ENCODE measurements around the gene TPI1. TPM values are rescaled to one million over a fixed set of nuclear protein-coding genes. Genes with fewer than 3 reads are reported as not detected.
A peak's percentile ranks its signal among the peaks of the same experiment; 100 is the strongest.

TPI1 gene
- total RNA-seq, 2 donors from 2014 or later = 805 to 1,294 TPM

GRCh38 chr12:6849427-6849826, 17.9 kb upstream of the TPI1 start:
- WGBS, 2 experiments (ENCODE audit: insufficient coverage in 1 of 2, insufficient read length in 1 of 2) = 95 to 100% methylated on average over 2 of the region's 2 CpGs
- no peaks in the 10 kb centered on the region for H3K27me3 ChIP-seq (ENCODE audit: control insufficient read depth, insufficient read depth, low read length, poor library complexity, severe bottlenecking)
- H3K27me3 Mint-ChIP-seq (ENCODE audit: insufficient read depth) = no peaks in the 10 kb centered on the region

GRCh38 chr12:6849976-6850560, 17.3 kb upstream of the TPI1 start:
- no peak for DNase-seq
- WGBS, 2 experiments (ENCODE audit: insufficient coverage in 1 of 2, insufficient read length in 1 of 2) = 86 to 87% methylated on average over 9 to 10 of the region's 10 CpGs
- H3K9ac ChIP-seq (ENCODE audit: extremely low read depth, low read length, poor library complexity, severe bottlenecking) = peak overlapping the region; percentile 56
- no peak overlapping the region for H3K27ac ChIP-seq (ENCODE audit: low read depth, low read length)
- no peaks in the 10 kb centered on the region for H3K27me3 ChIP-seq (ENCODE audit: control insufficient read depth, insufficient read depth, low read length, poor library complexity, severe bottlenecking)
- no peak for TF ChIP-seq CTCF (conservative IDR thresholded peaks at IDR 0.05)
- H3K27ac Mint-ChIP-seq = peak overlapping the region; percentile 99
- peaks cover 25% of the 10 kb centered on the region for H3K4me1 Mint-ChIP-seq
- H3K4me1 ChIP-seq (ENCODE audit: control insufficient read depth, insufficient read depth, low read length) = peaks cover 2% of the 10 kb centered on the region
- H3K9me3 Mint-ChIP-seq = no peaks in the 10 kb centered on the region
- no peaks in the 10 kb centered on the region for H3K9me3 ChIP-seq (ENCODE audit: control insufficient read depth, low read length)
- peaks cover 47% of the 10 kb centered on the region for H3K36me3 ChIP-seq (ENCODE audit: control insufficient read depth, insufficient read depth, low read length)
- H3K27me3 Mint-ChIP-seq (ENCODE audit: insufficient read depth) = no peaks in the 10 kb centered on the region
- H3K36me3 Mint-ChIP-seq (ENCODE audit: low read depth) = peaks cover 43% of the 10 kb centered on the region
- peak overlapping the region; percentile 92 for H3K4me3 ChIP-seq (ENCODE audit: low read length)
- H3K4me3 Mint-ChIP-seq = peak overlapping the region; percentile 88

More at GRCh38 chr12:6849427-6849826, 17.9 kb upstream of the TPI1 start:
- H3K27ac Mint-ChIP-seq = no peak overlapping the region
- DNase-seq = no peak
- H3K9me3 Mint-ChIP-seq = no peaks in the 10 kb centered on the region
- Histone ChIP-seq H3K9ac (ENCODE audit: extremely low read depth, low read length, poor library complexity, severe bottlenecking) (no peak overlapping the region), H3K4me1 (ENCODE audit: control insufficient read depth, insufficient read depth, low read length) (peaks cover 2% of the 10 kb centered on the region), H3K9me3 (ENCODE audit: control insufficient read depth, low read length) (no peaks in the 10 kb centered on the region), H3K27ac (ENCODE audit: low read depth, low read length) (no peak overlapping the region), H3K36me3 (ENCODE audit: control insufficient read depth, insufficient read depth, low read length) (peaks cover 51% of the 10 kb centered on the region), H3K4me3 (ENCODE audit: low read length) (peak overlapping the region; percentile 92)
- H3K36me3 Mint-ChIP-seq (ENCODE audit: low read depth) = peaks cover 46% of the 10 kb centered on the region
- H3K4me1 Mint-ChIP-seq = peaks cover 25% of the 10 kb centered on the region
- TF ChIP-seq CTCF (conservative IDR thresholded peaks at IDR 0.05) = no peak
- H3K4me3 Mint-ChIP-seq = peak overlapping the region; percentile 88

- H3K4me1 ChIP-seq (ENCODE audit: control insufficient read depth, insufficient read depth, low read length) = peaks cover 2% of the 10 kb centered on the region
- peaks cover 48% of the 10 kb centered on the region for H3K36me3 ChIP-seq (ENCODE audit: control insufficient read depth, insufficient read depth, low read length)
- no peaks in the 10 kb centered on the region for H3K9me3 ChIP-seq (ENCODE audit: control insufficient read depth, low read length)
- peak overlapping the region; percentile 56 for H3K9ac ChIP-seq (ENCODE audit: extremely low read depth, low read length, poor library complexity, severe bottlenecking)
- Mint-ChIP-seq H3K4me1 (peaks cover 25% of the 10 kb centered on the region), H3K27me3 (ENCODE audit: insufficient read depth) (no peaks in the 10 kb centered on the region), H3K27ac (peak overlapping the region; percentile 99), H3K9me3 (no peaks in the 10 kb centered on the region), H3K36me3 (ENCODE audit: low read depth) (peaks cover 44% of the 10 kb centered on the region), H3K4me3 (peak overlapping the region; percentile 88)
- 10 to 26% methylated on average over 9 to 16 of the region's 16 CpGs for WGBS, 2 experiments (ENCODE audit: insufficient coverage in 1 of 2, insufficient read length in 1 of 2)
- no peak for TF ChIP-seq CTCF (conservative IDR thresholded peaks at IDR 0.05)
- no peak overlapping the region for H3K27ac ChIP-seq (ENCODE audit: low read depth, low read length)
- H3K27me3 ChIP-seq (ENCODE audit: control insufficient read depth, insufficient read depth, low read length, poor library complexity, severe bottlenecking) = no peaks in the 10 kb centered on the region
- DNase-seq = no peak
- H3K4me3 ChIP-seq (ENCODE audit: low read length) = peak overlapping the region; percentile 92
Observed at GRCh38 chr12:6850796-6851152, 16.6 kb upstream of the TPI1 start.
